GM12878 (cell line): ENCODE results near the gene RRP1B. TPM values are rescaled to one million over a fixed set of nuclear protein-coding genes. Genes with fewer than 3 reads are reported as not detected.
A peak's percentile ranks its signal among the peaks of the same experiment; 100 is the strongest.

Experiments
- ATF7 ChIP-seq: fragments of 450-650 bp; IDR thresholded peaks from 2 replicates; pipeline ENCODE4 v1.6.1; 2016; ENCODE audit warnings: low read depth, mild to moderate bottlenecking
- CHD2 ChIP-seq: IDR thresholded peaks from 2 replicates; pipeline ENCODE4 v1.6.1; 2011; ENCODE audit warnings: low read depth, low read length, improper control_type of control experiment, borderline replicate concordance
- CHD4 ChIP-seq: fragments of 200-600 bp; sonication (generic); IDR thresholded peaks from 2 replicates; pipeline ENCODE4 v1.6.1; 2016; ENCODE audit warnings: mild to moderate bottlenecking
- NFYA ChIP-seq: IDR thresholded peaks from 2 replicates; pipeline ENCODE4 v1.6.1; 2011; ENCODE audit warnings: low read depth, mild to moderate bottlenecking, low read length, improper control_type of control experiment, borderline replicate concordance
- RAD21 ChIP-seq: IDR thresholded peaks from 2 replicates; pipeline ENCODE4 v1.6.1; 2011; ENCODE audit warnings: mild to moderate bottlenecking, low read depth, low read length, moderate library complexity; ENCODE audit not compliant: insufficient read depth
- RELA ChIP-seq: fragments of 450-650 bp; IDR thresholded peaks from 2 replicates; pipeline ENCODE4 v1.8.0; 2014; ENCODE audit warnings: borderline replicate concordance; ENCODE audit not compliant: partially characterized antibody
- TAF1 ChIP-seq: IDR thresholded peaks from 2 replicates; pipeline ENCODE4 v1.6.1; 2011; ENCODE audit warnings: mild to moderate bottlenecking, low read depth, low read length, borderline replicate concordance
- YY1 ChIP-seq: IDR thresholded peaks from 2 replicates; pipeline ENCODE4 v1.6.1; 2011; ENCODE audit warnings: low read depth, mild to moderate bottlenecking, low read length
- polyA plus RNA-seq, 11 experiments: library from polyadenylated mRNA; depleted of rRNA in 4 of 11; unstranded in 6 of 11; stranded (reverse) in 5 of 11; fragments of >200 nt; fragmentation: Nextera tagmentation in 4 of 11; fragmentation: Illumina TruSeq in 1 of 11; extraction: Ambion mirVana in 4 of 11; extraction: Trizol in 1 of 11; gene quantifications; 1 replicate in 1 of 11; 2 replicates in 10 of 11; pipeline versions ENCODE4 v1.2.1 to v1.2.3, GENCODE V29; 2011 to 2016; ENCODE audit warnings: inconsistent platforms in 2 of 11, missing spikeins in 2 of 11, low read depth in 1 of 11
- total RNA-seq, 4 experiments: library from RNA; depleted of rRNA in 3 of 4; stranded (reverse); fragments of >200 nt in 3 of 4; fragmentation: Illumina TruSeq in 1 of 4; extraction: Trizol in 1 of 4; gene quantifications; 2 replicates each; pipeline versions ENCODE4 v1.2.1 to v1.2.3, GENCODE V29; 2013 to 2021
- TF ChIP-seq, protein P1 (sequence below): fragments of 150-350 bp; IDR thresholded peaks from 2 replicates; pipeline ENCODE4 v1.6.1; 2014; ENCODE audit warnings: mild to moderate bottlenecking, low read depth, low read length
- TF ChIP-seq, protein P2 (sequence below): fragments of 450-650 bp; IDR thresholded peaks from 2 replicates; pipeline ENCODE4 v1.6.1; 2017; ENCODE audit warnings: antibody characterized with exemption, mild to moderate bottlenecking, moderate library complexity
- TF ChIP-seq, protein P3 (sequence below): fragments of 450-650 bp; IDR thresholded peaks from 2 replicates; pipeline ENCODE4 v1.6.1; 2016; ENCODE audit warnings: mild to moderate bottlenecking, moderate library complexity, borderline replicate concordance
- TF ChIP-seq, protein P4 (sequence below): IDR thresholded peaks from 2 replicates; pipeline ENCODE4 v1.6.1; 2011; ENCODE audit warnings: borderline replicate concordance, low read depth, mild to moderate bottlenecking, moderate library complexity, mixed read lengths, low read length; ENCODE audit not compliant: insufficient read depth; ENCODE audit errors: extremely low read length

RRP1B gene
- total and polyA plus RNA-seq, 10 of the 15 experiments (the other 5 are each of a cell fraction or from before 2014, with no cell fraction given) = 8.1 to 57.4 (median 38.1) TPM

DNA sequence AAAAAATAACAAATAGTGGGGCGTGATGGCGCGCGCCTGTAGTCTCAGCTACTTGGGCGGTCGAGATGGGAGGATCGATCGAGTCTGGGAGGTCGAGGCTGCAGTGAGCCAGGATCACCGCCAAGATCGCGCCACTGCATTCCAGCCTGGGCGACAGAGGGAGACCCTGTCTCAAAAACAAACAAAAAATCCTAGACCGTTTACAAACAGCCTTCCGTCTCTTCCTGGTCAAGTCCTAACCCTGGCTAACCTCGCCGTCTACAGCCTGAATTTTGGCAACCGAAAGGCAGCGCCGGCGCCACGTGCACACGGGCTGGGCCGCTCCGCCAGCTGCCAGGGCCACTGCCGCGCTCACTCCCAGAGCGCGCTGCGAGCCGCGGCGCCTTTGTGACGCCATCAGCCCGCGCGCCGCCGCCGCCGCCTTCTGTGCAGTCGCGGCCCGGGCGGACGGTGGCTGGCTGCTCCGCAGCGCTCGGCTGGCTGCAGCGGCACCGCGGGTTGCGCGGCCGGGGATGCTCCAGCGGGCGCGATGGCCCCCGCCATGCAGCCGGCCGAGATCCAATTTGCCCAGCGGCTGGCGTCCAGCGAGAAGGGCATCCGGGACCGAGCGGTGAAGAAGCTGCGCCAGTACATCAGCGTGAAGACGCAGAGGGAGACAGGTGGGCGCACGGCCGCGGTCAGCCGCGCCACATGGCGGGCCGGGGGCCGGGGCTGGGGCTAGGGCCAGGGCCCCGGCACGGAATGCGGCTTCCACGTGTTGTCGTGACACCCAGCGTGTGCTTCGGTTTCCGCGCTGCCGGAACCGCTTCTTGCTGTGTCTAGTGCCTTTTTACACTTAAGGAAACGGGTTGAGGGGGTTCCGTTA lies at the start of gene RRP1B, which contains the start of gene HSF2BP (continued):
- TF ChIP-seq RAD21 (no peak), NFYA (no peak), CHD2 (0 out of 2 replicates have a peak, but pooled peaks have one; percentile 29), YY1 (peak; percentile 88), TAF1 (peak; percentile 87; the same call in 1 of the 2 replicates), CHD4 (no peak), RELA (peak; percentile 65), ATF7 (no peak)
- TF ChIP-seq, protein P1, sequence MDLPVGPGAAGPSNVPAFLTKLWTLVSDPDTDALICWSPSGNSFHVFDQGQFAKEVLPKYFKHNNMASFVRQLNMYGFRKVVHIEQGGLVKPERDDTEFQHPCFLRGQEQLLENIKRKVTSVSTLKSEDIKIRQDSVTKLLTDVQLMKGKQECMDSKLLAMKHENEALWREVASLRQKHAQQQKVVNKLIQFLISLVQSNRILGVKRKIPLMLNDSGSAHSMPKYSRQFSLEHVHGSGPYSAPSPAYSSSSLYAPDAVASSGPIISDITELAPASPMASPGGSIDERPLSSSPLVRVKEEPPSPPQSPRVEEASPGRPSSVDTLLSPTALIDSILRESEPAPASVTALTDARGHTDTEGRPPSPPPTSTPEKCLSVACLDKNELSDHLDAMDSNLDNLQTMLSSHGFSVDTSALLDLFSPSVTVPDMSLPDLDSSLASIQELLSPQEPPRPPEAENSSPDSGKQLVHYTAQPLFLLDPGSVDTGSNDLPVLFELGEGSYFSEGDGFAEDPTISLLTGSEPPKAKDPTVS = no peak
- TF ChIP-seq, protein P2, sequence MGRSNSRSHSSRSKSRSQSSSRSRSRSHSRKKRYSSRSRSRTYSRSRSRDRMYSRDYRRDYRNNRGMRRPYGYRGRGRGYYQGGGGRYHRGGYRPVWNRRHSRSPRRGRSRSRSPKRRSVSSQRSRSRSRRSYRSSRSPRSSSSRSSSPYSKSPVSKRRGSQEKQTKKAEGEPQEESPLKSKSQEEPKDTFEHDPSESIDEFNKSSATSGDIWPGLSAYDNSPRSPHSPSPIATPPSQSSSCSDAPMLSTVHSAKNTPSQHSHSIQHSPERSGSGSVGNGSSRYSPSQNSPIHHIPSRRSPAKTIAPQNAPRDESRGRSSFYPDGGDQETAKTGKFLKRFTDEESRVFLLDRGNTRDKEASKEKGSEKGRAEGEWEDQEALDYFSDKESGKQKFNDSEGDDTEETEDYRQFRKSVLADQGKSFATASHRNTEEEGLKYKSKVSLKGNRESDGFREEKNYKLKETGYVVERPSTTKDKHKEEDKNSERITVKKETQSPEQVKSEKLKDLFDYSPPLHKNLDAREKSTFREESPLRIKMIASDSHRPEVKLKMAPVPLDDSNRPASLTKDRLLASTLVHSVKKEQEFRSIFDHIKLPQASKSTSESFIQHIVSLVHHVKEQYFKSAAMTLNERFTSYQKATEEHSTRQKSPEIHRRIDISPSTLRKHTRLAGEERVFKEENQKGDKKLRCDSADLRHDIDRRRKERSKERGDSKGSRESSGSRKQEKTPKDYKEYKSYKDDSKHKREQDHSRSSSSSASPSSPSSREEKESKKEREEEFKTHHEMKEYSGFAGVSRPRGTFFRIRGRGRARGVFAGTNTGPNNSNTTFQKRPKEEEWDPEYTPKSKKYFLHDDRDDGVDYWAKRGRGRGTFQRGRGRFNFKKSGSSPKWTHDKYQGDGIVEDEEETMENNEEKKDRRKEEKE = no peak
- TF ChIP-seq, protein P3, sequence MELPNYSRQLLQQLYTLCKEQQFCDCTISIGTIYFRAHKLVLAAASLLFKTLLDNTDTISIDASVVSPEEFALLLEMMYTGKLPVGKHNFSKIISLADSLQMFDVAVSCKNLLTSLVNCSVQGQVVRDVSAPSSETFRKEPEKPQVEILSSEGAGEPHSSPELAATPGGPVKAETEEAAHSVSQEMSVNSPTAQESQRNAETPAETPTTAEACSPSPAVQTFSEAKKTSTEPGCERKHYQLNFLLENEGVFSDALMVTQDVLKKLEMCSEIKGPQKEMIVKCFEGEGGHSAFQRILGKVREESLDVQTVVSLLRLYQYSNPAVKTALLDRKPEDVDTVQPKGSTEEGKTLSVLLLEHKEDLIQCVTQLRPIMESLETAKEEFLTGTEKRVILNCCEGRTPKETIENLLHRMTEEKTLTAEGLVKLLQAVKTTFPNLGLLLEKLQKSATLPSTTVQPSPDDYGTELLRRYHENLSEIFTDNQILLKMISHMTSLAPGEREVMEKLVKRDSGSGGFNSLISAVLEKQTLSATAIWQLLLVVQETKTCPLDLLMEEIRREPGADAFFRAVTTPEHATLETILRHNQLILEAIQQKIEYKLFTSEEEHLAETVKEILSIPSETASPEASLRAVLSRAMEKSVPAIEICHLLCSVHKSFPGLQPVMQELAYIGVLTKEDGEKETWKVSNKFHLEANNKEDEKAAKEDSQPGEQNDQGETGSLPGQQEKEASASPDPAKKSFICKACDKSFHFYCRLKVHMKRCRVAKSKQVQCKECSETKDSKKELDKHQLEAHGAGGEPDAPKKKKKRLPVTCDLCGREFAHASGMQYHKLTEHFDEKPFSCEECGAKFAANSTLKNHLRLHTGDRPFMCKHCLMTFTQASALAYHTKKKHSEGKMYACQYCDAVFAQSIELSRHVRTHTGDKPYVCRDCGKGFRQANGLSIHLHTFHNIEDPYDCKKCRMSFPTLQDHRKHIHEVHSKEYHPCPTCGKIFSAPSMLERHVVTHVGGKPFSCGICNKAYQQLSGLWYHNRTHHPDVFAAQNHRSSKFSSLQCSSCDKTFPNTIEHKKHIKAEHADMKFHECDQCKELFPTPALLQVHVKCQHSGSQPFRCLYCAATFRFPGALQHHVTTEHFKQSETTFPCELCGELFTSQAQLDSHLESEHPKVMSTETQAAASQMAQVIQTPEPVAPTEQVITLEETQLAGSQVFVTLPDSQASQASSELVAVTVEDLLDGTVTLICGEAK = peak; percentile 45; the same call in 1 of the 2 replicates
- TF ChIP-seq, protein P4, sequence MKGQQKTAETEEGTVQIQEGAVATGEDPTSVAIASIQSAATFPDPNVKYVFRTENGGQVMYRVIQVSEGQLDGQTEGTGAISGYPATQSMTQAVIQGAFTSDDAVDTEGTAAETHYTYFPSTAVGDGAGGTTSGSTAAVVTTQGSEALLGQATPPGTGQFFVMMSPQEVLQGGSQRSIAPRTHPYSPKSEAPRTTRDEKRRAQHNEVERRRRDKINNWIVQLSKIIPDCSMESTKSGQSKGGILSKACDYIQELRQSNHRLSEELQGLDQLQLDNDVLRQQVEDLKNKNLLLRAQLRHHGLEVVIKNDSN = peak; percentile 44
